ENCODE data around the gene PIK3CD. TPM values are rescaled to one million over a fixed set of nuclear protein-coding genes. Genes with fewer than 3 reads are reported as not detected.

Gene PIK3CD
- total RNA-seq, 1 donor from 2014 or later = 10.6 TPM

GRCh38 chr1:9715536-9716226 is 64.2 kb downstream of the PIK3CD start:
- FAIRE-seq (no peak), DNase-seq (ENCODE audit: low spot score in 2 of 2) (no peak)

GRCh38 chr1:9716404-9717192 is 65.1 kb downstream of the PIK3CD start:
- DNase-seq (ENCODE audit: low spot score in 2 of 2) = no peak
- FAIRE-seq = no peak

- DNase-seq (ENCODE audit: low spot score in 2 of 2) = peak; percentile 42 to 54
- no peak for FAIRE-seq
Observed at GRCh38 chr1:9717193-9718005, 65.9 kb downstream of the PIK3CD start.

- FAIRE-seq = no peak
- DNase-seq (ENCODE audit: low spot score in 2 of 2) = peak in 1 of 2 donors; percentile 10
Observed at GRCh38 chr1:9718006-9718680, 66.6 kb downstream of the PIK3CD start.

GRCh38 chr1:9719978-9720722 is 68.6 kb downstream of the PIK3CD start:
- DNase-seq (ENCODE audit: low spot score in 2 of 2) (no peak), FAIRE-seq (no peak)

- no peak for FAIRE-seq
- DNase-seq (ENCODE audit: low spot score in 2 of 2) = no peak
Observed at GRCh38 chr1:9720785-9721605, 69.5 kb downstream of the PIK3CD start.

GRCh38 chr1:9721606-9722377 is 70.3 kb downstream of the PIK3CD start:
- peak; percentile 55 to 72 for DNase-seq (ENCODE audit: low spot score in 2 of 2)
- FAIRE-seq = no peak

- DNase-seq (ENCODE audit: low spot score in 2 of 2) (no peak), FAIRE-seq (no peak)
Observed at GRCh38 chr1:9722378-9722749, 70.8 kb downstream of the PIK3CD start.

GRCh38 chr1:9723068-9723805 is 71.7 kb downstream of the PIK3CD start:
- DNase-seq (ENCODE audit: low spot score in 2 of 2) (no peak), FAIRE-seq (no peak)

GRCh38 chr1:9723926-9724325 is 72.4 kb downstream of the PIK3CD start:
- FAIRE-seq = no peak

GRCh38 chr1:9724706-9725476 is 73.4 kb downstream of the PIK3CD start:
- DNase-seq (ENCODE audit: low spot score in 2 of 2) (peak in 1 of 2 donors; percentile 78), FAIRE-seq (no peak)

More at GRCh38 chr1:9723926-9724325, 72.4 kb downstream of the PIK3CD start:
- DNase-seq (ENCODE audit: low spot score in 2 of 2) = no peak

GRCh38 chr1:9726406-9726805 is 74.9 kb downstream of the PIK3CD start:
- no peak for FAIRE-seq
- no peak for DNase-seq (ENCODE audit: low spot score in 2 of 2)

- no peak for DNase-seq (ENCODE audit: low spot score in 2 of 2)
- FAIRE-seq = no peak
Observed at GRCh38 chr1:9726905-9727595, 75.5 kb downstream of the PIK3CD start.

GRCh38 chr1:9728451-9729295 is 77.1 kb downstream of the PIK3CD start:
- FAIRE-seq (no peak), DNase-seq (ENCODE audit: low spot score in 2 of 2) (no peak)

- no peak for FAIRE-seq
- DNase-seq (ENCODE audit: low spot score in 2 of 2) = no peak
Observed at GRCh38 chr1:9729523-9729922, 78.0 kb downstream of the PIK3CD start.
